ENCODE measurements around the gene NDUFA7. TPM values are rescaled to one million over a fixed set of nuclear protein-coding genes. Genes with fewer than 3 reads are reported as not detected.

Gene NDUFA7
- total RNA-seq, 1 experiment from 2014 or later = 73.0 TPM

- Histone ChIP-seq H4K91ac (ENCODE audit: insufficient read length, low read depth, low read length) (no peak overlapping the region), H3K56ac (ENCODE audit: insufficient read length, low read depth, low read length) (no peak overlapping the region), H3K27ac (ENCODE audit: insufficient read length, low read depth, low read length) (no peak overlapping the region), H3K4me2 (ENCODE audit: insufficient read depth, insufficient read length, low read length) (no peak overlapping the region), H3K9me3 (ENCODE audit: control insufficient read depth, low read depth, low read length) (no peaks in the 10 kb centered on the region), H2BK5ac (ENCODE audit: insufficient read length, low read length) (no peak overlapping the region), H2AK5ac (ENCODE audit: insufficient read length, low read length) (no peak overlapping the region), H3K23me2 (ENCODE audit: insufficient read length, low read depth, low read length, poor library complexity, severe bottlenecking) (no peaks in the 10 kb centered on the region), H3T11ph (ENCODE audit: low read length) (no peak overlapping the region), H2BK120ac (ENCODE audit: low read depth, low read length, poor library complexity, severe bottlenecking) (no peak overlapping the region), H3K14ac (ENCODE audit: insufficient read depth, low read length) (no peak overlapping the region), H2BK20ac (ENCODE audit: low read depth, low read length, poor library complexity, severe bottlenecking) (no peak overlapping the region), H4K8ac (replicated peaks; ENCODE audit: insufficient read length, low read depth, low read length) (no peak overlapping the region), H3K79me2 (ENCODE audit: insufficient read depth, low read length) (no peaks in the 10 kb centered on the region), H2BK12ac (ENCODE audit: insufficient read length, low read depth, low read length) (no peak overlapping the region), H3K4me1 (ENCODE audit: insufficient read depth, low read length) (peaks cover 4% of the 10 kb centered on the region; the same call in 1 of the 2 replicates), H4K5ac (ENCODE audit: insufficient read length, low read depth, low read length) (no peak overlapping the region), H3K9ac (ENCODE audit: extremely low read depth, insufficient read length, low read length) (no peak overlapping the region), H2BK15ac (ENCODE audit: low read depth, low read length) (no peak overlapping the region), H3K23ac (ENCODE audit: insufficient read length, low read depth, low read length) (no peak overlapping the region), H3K27me3 (ENCODE audit: insufficient read depth, low read length) (no peaks in the 10 kb centered on the region), H3K18ac (ENCODE audit: insufficient read length, low read depth, low read length) (no peak overlapping the region), H3K79me1 (ENCODE audit: insufficient read depth, low read depth, low read length, poor library complexity, severe bottlenecking) (no peaks in the 10 kb centered on the region), H2AFZ (ENCODE audit: low read length) (no peak overlapping the region), H3K4ac (ENCODE audit: low read depth, low read length) (no peak overlapping the region), H4K20me1 (ENCODE audit: control insufficient read depth, insufficient read depth, insufficient read length) (no peaks in the 10 kb centered on the region)
- WGBS (ENCODE audit: extremely low coverage, insufficient read length, low lambda C conversion rate) = no CpG with 5 or more reads among the region's 19 CpGs
- H3K27me3 Mint-ChIP-seq (ENCODE audit: low read depth) = peaks cover 24% of the 10 kb centered on the region
- H3K9me3 Mint-ChIP-seq = no peaks in the 10 kb centered on the region
- H3K4me3 Mint-ChIP-seq = no peak overlapping the region
- H3K27ac Mint-ChIP-seq = no peak overlapping the region
- no peak for DNase-seq
- peaks cover 2 to 16% (median 11%) of the 10 kb centered on the region in 3 experiments; a peak in 4 of 7 replicates for H3K36me3 Mint-ChIP-seq (ENCODE audit: insufficient read depth in 1 of 3, low read depth in 3 of 3)
- peaks cover 17 to 22% of the 10 kb centered on the region in 2 experiments for H3K4me1 Mint-ChIP-seq
- no peak for TF ChIP-seq CTCF (conservative IDR thresholded peaks at IDR 0.05)
These were observed 49.2 kb upstream of the NDUFA7 start for GRCh38 chr19:8370176-8371010.
